Superior temporal gyrus (tissue), 1 donor: ENCODE results near the gene CCNI.

Experiments used
- DNase-seq: peaks from one replicate; pipeline ENCODE4 v3.0.0-alpha.2; 2016; ENCODE audit errors: extremely low spot score

Gene CCNI

GRCh38 chr4:77007358-77008230, 68.2 kb downstream of the CCNI start:
- no peak for DNase-seq

- no peak for DNase-seq
Measured at GRCh38 chr4:77006753-77007353, 68.9 kb downstream of the CCNI start.

GRCh38 chr4:77003400-77003799, 72.4 kb downstream of the CCNI start:
- DNase-seq = no peak

- DNase-seq = no peak
Measured at GRCh38 chr4:77002321-77003107, 73.3 kb downstream of the CCNI start.

GRCh38 chr4:77001907-77002306, 73.9 kb downstream of the CCNI start:
- DNase-seq = no peak

GRCh38 chr4:76998251-76998901, 77.4 kb downstream of the CCNI start:
- no peak for DNase-seq

- DNase-seq = no peak
Measured at GRCh38 chr4:76997532-76997931, 78.3 kb downstream of the CCNI start.
